Esophagus mucosa (tissue), 1 donor: Measurements from ENCODE around the gene LAMA4. TPM values are rescaled to one million over a fixed set of nuclear protein-coding genes. Genes with fewer than 3 reads are reported as not detected.
A peak's percentile ranks its signal among the peaks of the same experiment; 100 is the strongest.
"Not testable (repeated sequence)": the region's sequence is repeated elsewhere in the genome, so short reads cannot be mapped to it uniquely, and the experiment has no call there.

ENCODE experiments used
- ATAC-seq: fragments of 200-7000 bp; cut with Tn5 transposase; one replicate; pipeline ENCODE4 v1.9.1; 2020
- total RNA-seq: library from RNA; stranded (reverse); gene quantifications from one replicate; pipeline ENCODE4 v1.2.4, GENCODE V29; 2023
- donor health status: DM: yes; HTN: yes; CAD: no.

LAMA4 gene
- total RNA-seq, 1 donor from 2014 or later, result 8.0 TPM

GRCh38 chr6:112214739-112215269 is 39.6 kb downstream of the LAMA4 start:
- peak; percentile 39 for ATAC-seq

- no peak for ATAC-seq
Observed at GRCh38 chr6:112210852-112211251, 43.5 kb downstream of the LAMA4 start.

GRCh38 chr6:112209131-112209530 is 45.2 kb downstream of the LAMA4 start:
- no peak for ATAC-seq

GRCh38 chr6:112207776-112208175 is 46.6 kb downstream of the LAMA4 start:
- no peak for ATAC-seq

- ATAC-seq, result no peak
Observed at GRCh38 chr6:112207131-112207530, 47.2 kb downstream of the LAMA4 start.

GRCh38 chr6:112206110-112206458 is 48.3 kb downstream of the LAMA4 start:
- ATAC-seq, result no peak

- peak; percentile 32 for ATAC-seq
Observed at GRCh38 chr6:112205427-112206109, 48.8 kb downstream of the LAMA4 start.

- ATAC-seq, result no peak
Observed at GRCh38 chr6:112204350-112204706, 50.0 kb downstream of the LAMA4 start.

GRCh38 chr6:112203577-112204349 is 50.6 kb downstream of the LAMA4 start:
- ATAC-seq, result peak; percentile 97

GRCh38 chr6:112202639-112203341 is 51.6 kb downstream of the LAMA4 start:
- ATAC-seq, result no peak

- not testable (repeated sequence) for ATAC-seq
Observed at GRCh38 chr6:112200185-112200914, 54.0 kb downstream of the LAMA4 start.

- no peak for ATAC-seq
Observed at GRCh38 chr6:112199001-112199403, 55.4 kb downstream of the LAMA4 start.

GRCh38 chr6:112198582-112198981 is 55.8 kb downstream of the LAMA4 start:
- no peak for ATAC-seq

GRCh38 chr6:112197636-112198035 is 56.7 kb downstream of the LAMA4 start:
- ATAC-seq, result no peak

- no peak for ATAC-seq
Observed at GRCh38 chr6:112196306-112196705, 58.1 kb downstream of the LAMA4 start.

- no peak for ATAC-seq
Observed at GRCh38 chr6:112195166-112195565, 59.2 kb downstream of the LAMA4 start.

GRCh38 chr6:112194511-112194910 is 59.9 kb downstream of the LAMA4 start:
- ATAC-seq, result no peak

GRCh38 chr6:112193535-112194051 is 60.8 kb downstream of the LAMA4 start:
- ATAC-seq, result no peak

- ATAC-seq, result no peak
Observed at GRCh38 chr6:112193117-112193516, 61.2 kb downstream of the LAMA4 start.

GRCh38 chr6:112191509-112192020 is 62.8 kb downstream of the LAMA4 start:
- ATAC-seq, result no peak

GRCh38 chr6:112190164-112190563 is 64.2 kb downstream of the LAMA4 start:
- ATAC-seq, result no peak

- no peak for ATAC-seq
Observed at GRCh38 chr6:112189494-112189893, 64.9 kb downstream of the LAMA4 start.
